HG03558 (cell line): ENCODE measurements around the gene MNX1.

Experiments used
- ATAC-seq: cut with Tn5 transposase; IDR thresholded peaks from one replicate; pipeline ENCODE4 v1.9.1; 2021; ENCODE audit warnings: moderate number of reproducible peaks; ENCODE audit not compliant: unreplicated experiment; ENCODE audit errors: extremely low read depth

Gene MNX1

GRCh38 chr7:157010588-157011332, at the start of gene MNX1:
MNX1 (minus strand) TSS chr7:157010663; CDS start chr7:157010350, 313 bp downstream.
- peak; percentile 61 for ATAC-seq

DNA sequence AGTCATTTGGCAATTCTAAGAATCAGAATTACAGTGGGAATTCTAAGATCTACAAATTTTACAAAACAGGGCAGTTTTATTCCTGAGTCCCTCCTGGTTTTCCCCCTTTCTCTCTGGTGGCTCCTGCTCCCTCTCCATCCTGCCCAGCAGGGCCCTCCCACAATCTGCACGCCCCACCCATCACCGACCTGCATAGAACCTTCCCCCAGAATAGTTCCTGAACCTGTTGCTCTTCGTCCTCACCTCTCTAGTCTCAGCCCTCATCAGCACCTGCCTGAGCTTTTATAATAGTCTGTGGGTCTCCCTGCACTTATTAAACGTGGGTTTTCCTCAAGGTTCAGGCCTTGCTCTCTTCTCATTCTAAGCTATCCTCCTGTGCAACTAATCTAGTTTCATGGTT, 49.1 kb upstream of the MNX1 start:
- no peak for ATAC-seq

- ATAC-seq, result no peak
Measured at GRCh38 chr7:157058701-157059100, 48.2 kb upstream of the MNX1 start.

DNA sequence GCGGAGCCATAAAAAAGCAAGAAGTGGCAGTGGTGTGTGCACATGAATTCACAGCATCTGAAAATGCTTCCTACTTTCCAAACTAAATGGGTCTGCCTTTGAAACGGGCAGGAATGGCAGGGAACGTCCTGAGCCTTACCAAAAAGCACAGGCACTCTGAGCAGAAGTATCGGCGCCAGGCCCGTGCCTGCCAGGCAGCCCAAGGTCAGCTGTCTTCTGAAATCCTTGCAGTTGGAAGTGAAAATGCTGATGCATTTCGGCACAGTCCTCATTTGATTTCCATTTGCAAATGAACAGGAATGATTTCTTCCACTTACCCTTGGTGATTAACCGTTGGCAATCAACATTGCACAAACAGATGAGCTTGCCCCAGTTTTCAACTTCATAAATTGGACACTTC, 47.6 kb upstream of the MNX1 start:
- ATAC-seq, result no peak

- ATAC-seq, result no peak
Measured at GRCh38 chr7:157056957-157057902, 46.8 kb upstream of the MNX1 start.

DNA sequence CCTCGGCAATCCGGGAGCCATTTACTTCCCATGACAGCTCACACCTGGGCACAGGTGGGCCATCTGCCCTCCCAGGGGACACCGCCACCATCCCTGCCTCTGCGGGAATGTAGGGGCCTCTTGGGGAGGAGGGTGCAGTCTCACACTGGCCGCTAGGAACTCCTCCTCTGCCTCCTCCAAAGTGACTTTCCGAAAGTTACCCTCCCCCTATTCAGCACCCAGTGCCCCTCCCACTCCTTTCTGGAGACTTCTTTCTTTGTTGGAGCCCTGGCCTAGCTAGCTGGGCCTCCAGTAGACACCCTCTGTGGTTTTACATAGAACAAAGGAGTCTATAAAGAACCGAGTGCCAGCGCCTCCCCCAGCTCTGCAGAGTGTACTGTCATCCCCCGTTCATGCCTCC, 45.8 kb upstream of the MNX1 start:
- no peak for ATAC-seq

DNA sequence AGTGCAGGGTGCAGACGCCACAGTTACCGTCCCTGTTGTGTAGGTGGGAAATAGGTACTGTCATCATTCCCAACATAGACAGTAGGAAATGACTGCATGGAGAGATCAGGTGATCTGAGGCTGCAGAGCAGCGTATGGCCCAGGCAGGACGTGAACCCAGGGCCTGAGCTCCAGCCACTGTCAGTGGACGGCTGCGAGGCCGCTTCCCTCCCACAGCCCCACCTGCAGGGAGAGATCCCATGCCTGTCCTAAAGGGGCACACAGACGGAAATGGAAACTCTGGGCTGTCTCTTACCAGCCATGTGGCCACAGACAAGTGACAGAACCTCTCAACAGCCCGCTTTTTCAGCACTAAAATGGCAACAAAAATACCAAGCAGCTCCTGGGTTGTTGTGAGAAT, 44.5 kb upstream of the MNX1 start:
- ATAC-seq, result no peak

DNA sequence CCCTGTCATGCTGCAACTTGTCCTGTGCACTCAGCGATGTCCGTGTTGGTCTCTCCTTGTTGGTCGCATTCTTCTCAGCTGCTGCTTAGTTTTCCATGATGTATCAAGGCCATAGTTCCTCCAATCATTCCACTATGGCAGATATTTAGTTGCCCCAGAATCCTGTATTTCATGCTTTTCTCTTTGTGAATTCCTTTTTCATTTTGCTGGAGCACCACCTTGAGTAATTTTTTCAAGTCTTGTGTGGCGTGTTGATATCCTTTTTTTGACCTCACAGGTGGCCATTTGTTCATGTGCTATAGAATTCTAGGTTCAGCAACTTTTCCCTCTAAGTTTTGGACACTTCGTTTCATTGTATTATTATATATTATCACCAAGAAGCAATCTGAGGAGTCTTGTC, 42.7 kb upstream of the MNX1 start:
- ATAC-seq, result no peak

DNA sequence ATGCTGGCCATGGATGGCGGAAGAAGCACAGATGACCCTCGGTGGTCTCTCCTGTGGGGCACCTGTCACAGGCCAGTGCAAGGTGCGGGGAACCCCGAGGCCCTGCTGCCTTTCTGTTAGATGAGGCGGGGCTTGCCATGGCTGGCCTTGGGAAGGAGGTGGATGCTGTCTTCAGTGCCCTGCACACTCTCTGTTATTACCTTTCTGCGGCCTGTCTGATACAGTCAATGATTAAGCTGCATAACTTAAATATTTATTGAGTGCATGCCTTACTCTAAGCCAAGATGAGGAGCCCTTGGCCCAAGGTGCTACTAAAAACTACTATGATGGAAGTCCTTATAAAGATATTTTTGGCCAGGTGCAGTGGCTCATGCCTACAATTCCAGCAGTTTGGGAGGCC, 36.7 kb upstream of the MNX1 start:
- no peak for ATAC-seq

DNA sequence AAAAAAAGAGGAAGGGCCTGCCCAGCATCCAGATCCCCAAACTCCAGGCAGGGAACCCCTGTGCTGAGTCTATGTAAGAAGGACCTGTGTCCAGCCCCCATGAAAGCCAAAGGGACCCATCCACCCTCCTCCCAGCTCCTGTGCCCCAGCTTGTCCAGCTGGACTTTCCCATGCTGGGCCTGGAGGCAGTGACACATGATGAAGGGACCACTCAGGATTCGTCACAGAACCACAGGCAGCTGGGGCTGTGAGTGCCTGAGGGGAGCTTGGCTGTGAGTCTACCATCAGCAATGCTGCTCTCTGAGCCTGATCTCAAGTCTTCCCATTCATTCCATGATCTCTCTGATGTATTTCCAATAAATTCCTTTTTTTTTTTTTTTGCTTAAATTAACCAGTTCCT, 36.2 kb upstream of the MNX1 start:
- no peak for ATAC-seq

DNA sequence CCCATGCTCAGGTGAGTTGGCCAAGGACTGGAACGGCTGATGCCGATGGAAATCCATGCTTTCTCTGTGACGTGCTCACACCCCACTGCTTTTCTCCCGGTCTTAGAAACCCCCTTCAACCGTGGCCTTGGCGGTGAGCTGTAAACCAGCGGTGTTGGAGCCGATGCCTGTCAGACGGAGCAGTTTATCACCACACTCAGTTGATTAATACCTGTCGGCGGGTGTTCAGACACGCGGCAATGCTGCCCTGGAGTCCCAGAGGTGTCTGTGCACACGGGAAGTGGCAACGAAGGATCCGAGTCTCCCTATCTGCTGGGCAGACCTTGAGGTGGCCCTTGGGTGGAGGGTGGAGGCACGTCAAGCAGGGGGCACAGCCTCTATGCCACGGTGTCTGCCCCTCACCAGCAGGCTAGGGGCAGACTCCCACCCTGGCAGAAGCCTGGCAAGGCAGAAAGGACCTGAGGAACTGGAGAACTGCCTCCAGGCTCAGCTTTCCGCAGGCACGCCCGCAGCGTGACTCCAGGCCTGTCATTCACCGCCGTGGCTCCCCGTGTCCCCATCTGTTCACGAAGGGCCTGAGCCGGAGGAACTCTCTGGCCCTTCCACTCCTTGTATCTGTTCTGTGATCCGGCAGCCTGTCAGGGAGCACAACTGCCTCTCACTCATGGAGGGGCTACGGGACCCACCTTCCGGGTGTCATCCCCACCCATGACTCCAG, 34.6 kb upstream of the MNX1 start:
- ATAC-seq, result no peak

DNA sequence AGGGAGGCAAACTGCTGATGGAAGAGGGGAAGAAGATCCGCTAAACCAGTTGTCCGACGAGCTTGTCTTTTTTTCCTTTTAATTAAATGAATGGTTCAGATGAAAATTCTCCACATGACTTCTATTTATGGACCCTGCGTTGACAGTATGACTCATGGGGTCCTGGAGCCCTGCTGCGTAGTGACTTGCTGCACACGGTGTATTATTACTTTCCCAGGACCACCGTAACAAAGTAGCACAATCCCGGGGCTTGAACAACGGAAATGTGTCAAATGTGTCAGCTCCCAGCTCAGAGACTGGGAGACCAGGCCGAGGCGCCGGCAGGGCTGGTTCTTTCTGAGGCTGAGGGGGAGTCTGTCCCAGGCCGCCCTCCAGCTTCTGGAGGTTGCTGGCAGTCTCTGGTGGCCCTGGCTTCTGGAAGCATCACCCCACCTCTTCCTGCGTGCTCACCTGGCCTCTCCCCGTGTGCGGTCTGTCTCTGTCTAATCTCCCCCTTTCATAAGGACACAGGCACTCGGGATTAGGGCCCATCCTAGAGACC, 33.8 kb upstream of the MNX1 start:
- no peak for ATAC-seq

- ATAC-seq, result no peak
Measured at GRCh38 chr7:157043745-157044144, 33.3 kb upstream of the MNX1 start.

GRCh38 chr7:157041514-157042277, 31.2 kb upstream of the MNX1 start:
- ATAC-seq, result no peak

DNA sequence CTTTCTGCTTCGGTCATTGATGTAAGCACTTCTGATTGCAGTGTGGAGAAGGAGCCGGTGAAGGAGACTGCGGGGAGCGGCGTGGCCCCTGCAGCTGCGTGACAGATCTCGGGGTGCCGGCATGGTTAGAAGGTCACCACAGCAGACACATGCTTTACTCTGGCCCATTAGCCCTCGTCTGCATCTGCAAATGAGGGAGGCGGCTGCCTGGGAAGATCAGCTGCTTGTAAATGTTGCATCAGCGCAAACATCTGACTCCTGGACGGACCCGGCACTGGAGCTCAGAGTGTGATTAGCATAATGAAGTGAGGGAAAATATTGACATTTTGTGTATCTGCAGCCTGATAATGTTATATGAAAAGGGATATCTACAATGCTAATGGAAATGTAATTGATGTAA, 30.5 kb upstream of the MNX1 start:
- no peak for ATAC-seq

DNA sequence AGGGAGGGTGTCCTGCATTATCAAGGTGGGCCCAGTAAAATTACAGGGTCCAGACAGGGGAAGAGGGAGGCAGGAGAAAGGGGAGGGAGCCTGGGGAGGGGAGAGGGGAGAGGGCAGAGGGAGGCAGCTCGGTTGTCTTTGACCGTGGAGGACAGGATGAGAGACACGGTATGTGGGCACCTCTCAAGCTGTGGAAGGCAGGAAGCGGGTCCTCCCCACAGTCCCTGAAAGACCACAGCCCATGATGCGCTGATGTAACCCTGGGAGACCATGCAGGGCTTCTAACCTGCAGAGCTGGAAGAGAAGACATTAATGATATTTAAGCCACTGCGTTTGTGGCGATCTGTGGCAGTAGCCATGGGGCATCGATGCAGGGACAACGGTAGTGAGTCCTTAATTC, 27.2 kb upstream of the MNX1 start:
- no peak for ATAC-seq

- ATAC-seq, result no peak
Measured at GRCh38 chr7:157037028-157037427, 26.6 kb upstream of the MNX1 start.

- ATAC-seq, result no peak
Measured at GRCh38 chr7:157035979-157036378, 25.5 kb upstream of the MNX1 start.

DNA sequence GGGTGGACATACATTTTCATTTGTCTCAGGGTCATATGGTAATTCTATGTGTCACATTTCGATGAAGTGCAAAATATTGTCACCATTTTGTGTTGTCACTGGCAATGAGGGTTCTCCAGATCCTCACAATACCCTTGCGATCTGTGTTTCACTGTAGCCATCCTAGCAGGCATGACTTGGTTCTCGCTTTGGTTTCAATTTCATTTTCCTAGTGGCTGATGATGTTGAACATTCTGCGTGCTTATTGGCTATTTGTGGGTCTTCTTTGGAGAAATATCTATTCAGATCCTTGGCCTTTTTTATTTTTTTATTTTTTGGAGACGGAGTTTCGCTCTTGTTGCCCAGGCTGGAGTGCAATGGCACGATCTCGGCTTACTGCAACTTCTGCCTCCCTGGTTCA, 24.8 kb upstream of the MNX1 start:
- ATAC-seq, result no peak
